Type B pancreatic cell (in vitro differentiated cells): ENCODE data around the gene UQCR10. TPM values are rescaled to one million over a fixed set of nuclear protein-coding genes. Genes with fewer than 3 reads are reported as not detected.

ENCODE experiments used
- DNase-seq: peaks from one replicate; pipeline ENCODE4 v3.0.0; 2021; ENCODE audit warnings: mixed read lengths; ENCODE audit not compliant: unreplicated experiment; ENCODE audit errors: extremely low spot score
- H3K27ac Mint-ChIP-seq: 2 replicates; pipeline ENCODE4 v1.8.0; 2021; ENCODE audit warnings: mild to moderate bottlenecking, mixed read lengths
- H3K27me3 Mint-ChIP-seq: 2 replicates; pipeline ENCODE4 v1.8.0; 2021; ENCODE audit warnings: mixed read lengths
- H3K36me3 Mint-ChIP-seq: 2 replicates; pipeline ENCODE4 v1.8.0; 2021; ENCODE audit warnings: mixed read lengths
- H3K4me1 Mint-ChIP-seq: one replicate; pipeline ENCODE4 v1.8.0; 2021; ENCODE audit warnings: mixed read lengths; ENCODE audit not compliant: unreplicated experiment
- H3K4me3 Mint-ChIP-seq: 2 replicates; pipeline ENCODE4 v1.8.0; 2021; ENCODE audit warnings: mild to moderate bottlenecking, mixed read lengths
- H3K9me3 Mint-ChIP-seq: 2 replicates; pipeline ENCODE4 v1.8.0; 2021; ENCODE audit warnings: mixed read lengths
- total RNA-seq: library from RNA; stranded (reverse); gene quantifications from 2 replicates; pipeline ENCODE4 v1.2.1, GENCODE V29; 2021; ENCODE audit warnings: low replicate concordance
- TF ChIP-seq, protein P1 (sequence below): fragments of 200-600 bp; sonication (generic); conservative IDR thresholded peaks from 2 replicates; pipeline ENCODE4 v1.5.0; 2021; ENCODE audit warnings: antibody characterized with exemption, mild to moderate bottlenecking

UQCR10 gene
- total RNA-seq, 1 donor from 2014 or later: 137 TPM

GRCh38 chr22:29768052-29768693, 1.0 kb downstream of the UQCR10 start:
- Mint-ChIP-seq H3K27ac (peak overlapping the region; percentile 96), H3K27me3 (no peaks in the 10 kb centered on the region), H3K9me3 (peaks cover 4% of the 10 kb centered on the region), H3K36me3 (peaks cover 23% of the 10 kb centered on the region), H3K4me1 (peaks cover 14% of the 10 kb centered on the region), H3K4me3 (peak overlapping the region; percentile 100)
- DNase-seq: no peak
- TF ChIP-seq, protein P1, sequence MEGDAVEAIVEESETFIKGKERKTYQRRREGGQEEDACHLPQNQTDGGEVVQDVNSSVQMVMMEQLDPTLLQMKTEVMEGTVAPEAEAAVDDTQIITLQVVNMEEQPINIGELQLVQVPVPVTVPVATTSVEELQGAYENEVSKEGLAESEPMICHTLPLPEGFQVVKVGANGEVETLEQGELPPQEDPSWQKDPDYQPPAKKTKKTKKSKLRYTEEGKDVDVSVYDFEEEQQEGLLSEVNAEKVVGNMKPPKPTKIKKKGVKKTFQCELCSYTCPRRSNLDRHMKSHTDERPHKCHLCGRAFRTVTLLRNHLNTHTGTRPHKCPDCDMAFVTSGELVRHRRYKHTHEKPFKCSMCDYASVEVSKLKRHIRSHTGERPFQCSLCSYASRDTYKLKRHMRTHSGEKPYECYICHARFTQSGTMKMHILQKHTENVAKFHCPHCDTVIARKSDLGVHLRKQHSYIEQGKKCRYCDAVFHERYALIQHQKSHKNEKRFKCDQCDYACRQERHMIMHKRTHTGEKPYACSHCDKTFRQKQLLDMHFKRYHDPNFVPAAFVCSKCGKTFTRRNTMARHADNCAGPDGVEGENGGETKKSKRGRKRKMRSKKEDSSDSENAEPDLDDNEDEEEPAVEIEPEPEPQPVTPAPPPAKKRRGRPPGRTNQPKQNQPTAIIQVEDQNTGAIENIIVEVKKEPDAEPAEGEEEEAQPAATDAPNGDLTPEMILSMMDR: no peak

- peaks cover 4% of the 10 kb centered on the region for H3K9me3 Mint-ChIP-seq
- TF ChIP-seq, protein P1: no peak
Observed at GRCh38 chr22:29769723-29770321, 2.7 kb downstream of the UQCR10 start.

DNA sequence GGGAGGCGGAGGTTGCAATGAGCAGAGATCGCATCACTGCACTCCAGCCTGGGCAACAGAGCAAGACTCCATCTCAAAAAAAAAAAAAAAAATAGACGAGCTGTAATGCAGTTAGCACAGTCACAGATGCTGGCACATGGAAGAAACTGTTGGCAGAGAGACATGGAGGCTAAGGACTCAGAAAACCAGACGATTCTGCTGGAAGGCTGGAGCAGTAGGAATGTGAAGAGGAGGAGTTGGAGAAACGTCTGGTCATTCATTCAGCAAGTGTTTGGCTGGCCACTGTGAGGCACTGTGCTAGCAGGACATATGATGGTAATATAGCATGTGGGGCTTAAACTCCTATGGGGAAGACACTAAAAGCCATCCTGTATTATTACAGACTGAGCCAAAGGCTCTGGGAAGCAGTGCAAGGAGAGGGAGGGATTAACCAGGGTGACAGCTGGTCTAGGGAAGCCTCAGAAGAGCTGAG, 5.0 kb downstream of the UQCR10 start:
- DNase-seq: no peak
- no peaks in the 10 kb centered on the region for H3K9me3 Mint-ChIP-seq
- H3K27ac Mint-ChIP-seq: peak overlapping the region; percentile 50
- H3K36me3 Mint-ChIP-seq: peaks cover 23% of the 10 kb centered on the region
- H3K4me3 Mint-ChIP-seq: peak overlapping the region; percentile 18
- no peaks in the 10 kb centered on the region for H3K27me3 Mint-ChIP-seq
- H3K4me1 Mint-ChIP-seq: peaks cover 7% of the 10 kb centered on the region
- TF ChIP-seq, protein P1: peak; percentile 57

More at GRCh38 chr22:29769723-29770321, 2.7 kb downstream of the UQCR10 start:
- H3K36me3 Mint-ChIP-seq: peaks cover 23% of the 10 kb centered on the region
- H3K27ac Mint-ChIP-seq: no peak overlapping the region
- no peak for DNase-seq
- peak overlapping the region; percentile 70 for H3K4me3 Mint-ChIP-seq
- H3K27me3 Mint-ChIP-seq: no peaks in the 10 kb centered on the region
- H3K4me1 Mint-ChIP-seq: peaks cover 14% of the 10 kb centered on the region

GRCh38 chr22:29773233-29773632, 6.1 kb downstream of the UQCR10 start:
- TF ChIP-seq, protein P1: no peak
- peaks cover 19% of the 10 kb centered on the region for H3K36me3 Mint-ChIP-seq
- H3K9me3 Mint-ChIP-seq: no peaks in the 10 kb centered on the region
- H3K27ac Mint-ChIP-seq: no peak overlapping the region
- no peak overlapping the region for H3K4me3 Mint-ChIP-seq
- H3K4me1 Mint-ChIP-seq: peaks cover 3% of the 10 kb centered on the region
- no peaks in the 10 kb centered on the region for H3K27me3 Mint-ChIP-seq
- DNase-seq: no peak

DNA sequence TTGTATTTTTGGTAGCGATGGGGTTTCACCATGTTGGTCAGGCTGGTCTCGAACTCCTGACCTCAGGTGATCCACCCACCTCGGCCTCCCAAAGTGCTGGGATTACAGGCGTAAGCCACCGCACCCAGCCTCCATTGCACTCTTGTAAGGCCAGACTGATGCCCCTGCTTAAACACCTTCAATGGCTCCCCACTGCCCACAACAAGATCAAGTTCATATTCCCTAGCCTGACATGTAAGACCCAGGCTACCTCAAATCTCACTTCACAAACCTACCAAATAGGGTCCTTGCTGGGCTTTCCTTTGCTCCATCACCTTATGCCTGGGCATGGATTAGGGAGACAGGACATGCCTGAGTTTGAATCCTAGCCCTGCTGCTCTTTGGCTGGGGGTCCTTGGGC, 13.1 kb downstream of the UQCR10 start:
- Mint-ChIP-seq H3K36me3 (no peaks in the 10 kb centered on the region), H3K27ac (no peak overlapping the region), H3K4me1 (peaks cover 13% of the 10 kb centered on the region), H3K4me3 (no peak overlapping the region), H3K9me3 (no peaks in the 10 kb centered on the region), H3K27me3 (no peaks in the 10 kb centered on the region)
- no peak for DNase-seq
- TF ChIP-seq, protein P1: no peak
